ENCODE results near the gene CACNA1F.

DNA sequence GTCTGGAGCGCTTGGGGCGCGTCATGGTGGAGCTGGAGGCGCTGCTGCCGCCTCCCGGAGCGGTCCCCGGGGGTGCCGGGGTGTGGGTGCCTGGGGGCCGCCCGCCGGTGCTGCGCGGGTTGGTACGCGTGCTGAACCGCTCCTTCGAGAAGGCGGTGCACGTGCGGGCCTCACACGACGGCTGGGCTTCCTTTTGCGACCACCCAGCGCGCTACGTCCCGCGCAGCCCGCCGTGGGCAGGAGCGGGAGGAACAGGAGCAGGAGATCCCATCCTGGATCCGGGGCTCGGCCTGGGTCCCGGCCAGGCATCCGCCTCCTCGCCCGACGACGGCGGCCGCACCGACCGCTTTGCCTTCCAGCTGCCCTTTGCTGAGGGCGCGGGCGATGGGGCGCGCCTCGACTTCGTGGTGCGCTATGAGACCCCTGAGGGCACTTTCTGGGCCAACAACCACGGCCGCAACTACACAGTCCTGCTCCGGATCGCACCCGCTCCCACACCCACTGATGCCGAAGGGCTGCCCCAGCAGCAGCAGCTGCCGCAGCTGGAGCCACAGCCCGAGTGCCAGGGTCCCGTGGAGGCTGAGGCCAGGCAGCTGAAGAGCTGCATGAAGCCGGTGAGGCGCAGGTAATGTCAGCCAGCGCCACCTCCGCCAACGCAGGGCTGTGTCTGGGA is 37.2 kb upstream of the CACNA1F start:
- TF ChIP-seq ARNTL (CRISPR knock-in tag; IDR thresholded peaks at IDR 0.05; ENCODE audit: borderline replicate concordance, low read depth) (no peak), CSDC2 (CRISPR knock-in tag; IDR thresholded peaks at IDR 0.05) (no peak), ZNF565 (CRISPR knock-in tag; conservative IDR thresholded peaks at IDR 0.05; ENCODE audit: low read depth) (no peak), ZNF8 (CRISPR knock-in tag; IDR thresholded peaks at IDR 0.05) (no peak), ZC3H10 (CRISPR knock-in tag; IDR thresholded peaks at IDR 0.05) (no peak), ZNF70 (CRISPR knock-in tag; IDR thresholded peaks at IDR 0.05) (no peak), GLIS3 (CRISPR knock-in tag; IDR thresholded peaks at IDR 0.05) (no peak)
- TF ChIP-seq, protein P1, sequence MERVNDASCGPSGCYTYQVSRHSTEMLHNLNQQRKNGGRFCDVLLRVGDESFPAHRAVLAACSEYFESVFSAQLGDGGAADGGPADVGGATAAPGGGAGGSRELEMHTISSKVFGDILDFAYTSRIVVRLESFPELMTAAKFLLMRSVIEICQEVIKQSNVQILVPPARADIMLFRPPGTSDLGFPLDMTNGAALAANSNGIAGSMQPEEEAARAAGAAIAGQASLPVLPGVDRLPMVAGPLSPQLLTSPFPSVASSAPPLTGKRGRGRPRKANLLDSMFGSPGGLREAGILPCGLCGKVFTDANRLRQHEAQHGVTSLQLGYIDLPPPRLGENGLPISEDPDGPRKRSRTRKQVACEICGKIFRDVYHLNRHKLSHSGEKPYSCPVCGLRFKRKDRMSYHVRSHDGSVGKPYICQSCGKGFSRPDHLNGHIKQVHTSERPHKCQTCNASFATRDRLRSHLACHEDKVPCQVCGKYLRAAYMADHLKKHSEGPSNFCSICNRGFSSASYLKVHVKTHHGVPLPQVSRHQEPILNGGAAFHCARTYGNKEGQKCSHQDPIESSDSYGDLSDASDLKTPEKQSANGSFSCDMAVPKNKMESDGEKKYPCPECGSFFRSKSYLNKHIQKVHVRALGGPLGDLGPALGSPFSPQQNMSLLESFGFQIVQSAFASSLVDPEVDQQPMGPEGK (CRISPR knock-in tag; IDR thresholded peaks at IDR 0.05; ENCODE audit: borderline replicate concordance): no peak
- TF ChIP-seq, protein P2, sequence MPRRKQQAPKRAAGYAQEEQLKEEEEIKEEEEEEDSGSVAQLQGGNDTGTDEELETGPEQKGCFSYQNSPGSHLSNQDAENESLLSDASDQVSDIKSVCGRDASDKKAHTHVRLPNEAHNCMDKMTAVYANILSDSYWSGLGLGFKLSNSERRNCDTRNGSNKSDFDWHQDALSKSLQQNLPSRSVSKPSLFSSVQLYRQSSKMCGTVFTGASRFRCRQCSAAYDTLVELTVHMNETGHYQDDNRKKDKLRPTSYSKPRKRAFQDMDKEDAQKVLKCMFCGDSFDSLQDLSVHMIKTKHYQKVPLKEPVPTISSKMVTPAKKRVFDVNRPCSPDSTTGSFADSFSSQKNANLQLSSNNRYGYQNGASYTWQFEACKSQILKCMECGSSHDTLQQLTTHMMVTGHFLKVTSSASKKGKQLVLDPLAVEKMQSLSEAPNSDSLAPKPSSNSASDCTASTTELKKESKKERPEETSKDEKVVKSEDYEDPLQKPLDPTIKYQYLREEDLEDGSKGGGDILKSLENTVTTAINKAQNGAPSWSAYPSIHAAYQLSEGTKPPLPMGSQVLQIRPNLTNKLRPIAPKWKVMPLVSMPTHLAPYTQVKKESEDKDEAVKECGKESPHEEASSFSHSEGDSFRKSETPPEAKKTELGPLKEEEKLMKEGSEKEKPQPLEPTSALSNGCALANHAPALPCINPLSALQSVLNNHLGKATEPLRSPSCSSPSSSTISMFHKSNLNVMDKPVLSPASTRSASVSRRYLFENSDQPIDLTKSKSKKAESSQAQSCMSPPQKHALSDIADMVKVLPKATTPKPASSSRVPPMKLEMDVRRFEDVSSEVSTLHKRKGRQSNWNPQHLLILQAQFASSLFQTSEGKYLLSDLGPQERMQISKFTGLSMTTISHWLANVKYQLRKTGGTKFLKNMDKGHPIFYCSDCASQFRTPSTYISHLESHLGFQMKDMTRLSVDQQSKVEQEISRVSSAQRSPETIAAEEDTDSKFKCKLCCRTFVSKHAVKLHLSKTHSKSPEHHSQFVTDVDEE (CRISPR knock-in tag; IDR thresholded peaks at IDR 0.05): no peak
- TF ChIP-seq, protein P3, sequence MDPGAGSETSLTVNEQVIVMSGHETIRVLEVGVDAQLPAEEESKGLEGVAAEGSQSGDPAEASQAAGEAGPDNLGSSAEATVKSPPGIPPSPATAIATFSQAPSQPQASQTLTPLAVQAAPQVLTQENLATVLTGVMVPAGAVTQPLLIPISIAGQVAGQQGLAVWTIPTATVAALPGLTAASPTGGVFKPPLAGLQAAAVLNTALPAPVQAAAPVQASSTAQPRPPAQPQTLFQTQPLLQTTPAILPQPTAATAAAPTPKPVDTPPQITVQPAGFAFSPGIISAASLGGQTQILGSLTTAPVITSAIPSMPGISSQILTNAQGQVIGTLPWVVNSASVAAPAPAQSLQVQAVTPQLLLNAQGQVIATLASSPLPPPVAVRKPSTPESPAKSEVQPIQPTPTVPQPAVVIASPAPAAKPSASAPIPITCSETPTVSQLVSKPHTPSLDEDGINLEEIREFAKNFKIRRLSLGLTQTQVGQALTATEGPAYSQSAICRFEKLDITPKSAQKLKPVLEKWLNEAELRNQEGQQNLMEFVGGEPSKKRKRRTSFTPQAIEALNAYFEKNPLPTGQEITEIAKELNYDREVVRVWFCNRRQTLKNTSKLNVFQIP (CRISPR knock-in tag; IDR thresholded peaks at IDR 0.05; ENCODE audit: borderline replicate concordance, low read depth): no peak
- TF ChIP-seq, protein P4, sequence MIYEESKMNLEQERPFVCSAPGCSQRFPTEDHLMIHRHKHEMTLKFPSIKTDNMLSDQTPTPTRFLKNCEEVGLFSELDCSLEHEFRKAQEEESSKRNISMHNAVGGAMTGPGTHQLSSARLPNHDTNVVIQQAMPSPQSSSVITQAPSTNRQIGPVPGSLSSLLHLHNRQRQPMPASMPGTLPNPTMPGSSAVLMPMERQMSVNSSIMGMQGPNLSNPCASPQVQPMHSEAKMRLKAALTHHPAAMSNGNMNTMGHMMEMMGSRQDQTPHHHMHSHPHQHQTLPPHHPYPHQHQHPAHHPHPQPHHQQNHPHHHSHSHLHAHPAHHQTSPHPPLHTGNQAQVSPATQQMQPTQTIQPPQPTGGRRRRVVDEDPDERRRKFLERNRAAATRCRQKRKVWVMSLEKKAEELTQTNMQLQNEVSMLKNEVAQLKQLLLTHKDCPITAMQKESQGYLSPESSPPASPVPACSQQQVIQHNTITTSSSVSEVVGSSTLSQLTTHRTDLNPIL (CRISPR knock-in tag; IDR thresholded peaks at IDR 0.05; ENCODE audit: low read depth): no peak

Data from SK-N-SH treated with all-trans-retinoic acid at 6 μM for 48 hours (cell line).